ENCODE data around the gene RPS2.

DNA sequence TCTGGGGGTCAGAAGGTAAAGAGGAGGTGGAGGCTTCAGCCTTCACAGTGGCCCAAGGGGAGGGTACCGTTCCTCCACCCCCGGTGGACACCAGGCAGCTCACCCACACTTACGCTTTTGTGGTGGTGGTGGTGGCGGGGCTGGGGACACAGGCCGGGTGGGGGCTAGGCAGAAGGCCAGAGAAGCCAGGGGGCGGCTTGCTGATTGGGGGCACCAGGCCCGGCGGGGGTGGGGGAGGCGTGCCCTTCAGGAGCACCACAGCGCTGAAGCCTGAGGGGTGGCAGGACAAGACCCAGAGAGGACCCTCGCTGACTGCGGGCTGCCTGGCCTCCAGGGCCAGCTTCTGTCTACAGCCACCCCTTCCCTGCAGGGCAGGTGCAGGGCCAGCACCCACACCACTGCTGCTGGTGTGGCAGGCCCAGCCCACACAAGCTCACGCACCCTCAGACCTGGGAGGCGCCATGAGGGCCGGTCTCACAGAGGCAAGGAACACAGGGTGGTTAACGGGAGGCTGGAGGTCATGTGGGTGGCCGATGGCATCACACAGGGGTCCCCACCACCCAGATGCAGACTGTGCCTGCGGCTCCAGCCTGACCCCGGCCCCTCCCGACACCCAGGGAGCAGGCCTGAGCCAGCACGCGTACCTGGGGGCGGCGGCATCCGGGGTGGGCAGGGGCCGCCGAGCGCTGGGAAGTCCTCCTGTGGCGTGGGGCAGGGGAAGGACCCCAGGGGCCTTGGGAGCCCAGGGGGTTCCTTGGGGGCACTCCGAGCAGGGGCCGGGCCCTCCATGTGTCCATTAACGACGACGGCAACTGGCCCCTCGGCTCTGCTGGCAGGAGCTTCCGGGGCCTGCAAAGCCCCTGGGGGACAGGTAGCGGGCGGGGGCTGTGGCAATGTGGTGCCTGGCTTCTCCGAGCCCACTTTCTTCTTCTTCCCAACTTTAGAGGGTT is 34.5 kb upstream of the RPS2 start:
- no peak for TF ChIP-seq ZNF518A (tag by site-specific recombination; conservative IDR thresholded peaks at IDR 0.05; ENCODE audit: low read depth)
- TF ChIP-seq ZNF768 (tag by site-specific recombination; IDR thresholded peaks at IDR 0.05) = no peak
- TF ChIP-seq CTCF (tag by site-specific recombination; IDR thresholded peaks at IDR 0.05) = no peak
- no peak for TF ChIP-seq ZNF138 (tag by site-specific recombination; IDR thresholded peaks at IDR 0.05; ENCODE audit: borderline replicate concordance)
- TF ChIP-seq ZFHX2 (tag by site-specific recombination; conservative IDR thresholded peaks at IDR 0.05) = no peak
- TF ChIP-seq ZNF341 (tag by site-specific recombination; IDR thresholded peaks at IDR 0.05; ENCODE audit: low read depth) = no peak
- TF ChIP-seq ZNF324 (tag by site-specific recombination; IDR thresholded peaks at IDR 0.05) = no peak
- TF ChIP-seq ZNF707 (tag by site-specific recombination; IDR thresholded peaks at IDR 0.05) = no peak
- no peak for TF ChIP-seq ZSCAN5A (tag by site-specific recombination; IDR thresholded peaks at IDR 0.05)
- TF ChIP-seq ZNF335 (tag by site-specific recombination; conservative IDR thresholded peaks at IDR 0.05) = no peak
- no peak for TF ChIP-seq ZNF830 (tag by site-specific recombination; IDR thresholded peaks at IDR 0.05; ENCODE audit: low read depth)
- TF ChIP-seq, protein P1, sequence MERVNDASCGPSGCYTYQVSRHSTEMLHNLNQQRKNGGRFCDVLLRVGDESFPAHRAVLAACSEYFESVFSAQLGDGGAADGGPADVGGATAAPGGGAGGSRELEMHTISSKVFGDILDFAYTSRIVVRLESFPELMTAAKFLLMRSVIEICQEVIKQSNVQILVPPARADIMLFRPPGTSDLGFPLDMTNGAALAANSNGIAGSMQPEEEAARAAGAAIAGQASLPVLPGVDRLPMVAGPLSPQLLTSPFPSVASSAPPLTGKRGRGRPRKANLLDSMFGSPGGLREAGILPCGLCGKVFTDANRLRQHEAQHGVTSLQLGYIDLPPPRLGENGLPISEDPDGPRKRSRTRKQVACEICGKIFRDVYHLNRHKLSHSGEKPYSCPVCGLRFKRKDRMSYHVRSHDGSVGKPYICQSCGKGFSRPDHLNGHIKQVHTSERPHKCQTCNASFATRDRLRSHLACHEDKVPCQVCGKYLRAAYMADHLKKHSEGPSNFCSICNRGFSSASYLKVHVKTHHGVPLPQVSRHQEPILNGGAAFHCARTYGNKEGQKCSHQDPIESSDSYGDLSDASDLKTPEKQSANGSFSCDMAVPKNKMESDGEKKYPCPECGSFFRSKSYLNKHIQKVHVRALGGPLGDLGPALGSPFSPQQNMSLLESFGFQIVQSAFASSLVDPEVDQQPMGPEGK (tag by site-specific recombination; IDR thresholded peaks at IDR 0.05) = no peak
- TF ChIP-seq ZNF785 (tag by site-specific recombination; IDR thresholded peaks at IDR 0.05) = no peak
